ENCODE results near the gene ABLIM2. TPM values are rescaled to one million over a fixed set of nuclear protein-coding genes. Genes with fewer than 3 reads are reported as not detected.

Gene ABLIM2
- total and polyA plus RNA-seq, 2 of the 4 experiments (the other 2 are of a cell fraction): under 0.01 to 0.10 TPM

- peaks cover 43% of the 10 kb centered on the region for H4K20me1 ChIP-seq (ENCODE audit: insufficient read depth, low read length)
- intact Hi-C loops (cut with micrococcal nuclease): loop anchor here (1.0 to 5.0 kb wide), 5 partner anchors 22 to 134 kb away; no protein-coding TSS in a partner anchor
- H2BK5ac ChIP-seq (ENCODE audit: low read depth, low read length, poor library complexity, severe bottlenecking): peak overlapping the region; percentile 61
- BruUV-seq (replicated peaks): no TSS peak
- POLR2A ChIA-PET (ENCODE audit: unreplicated experiment): no interaction called here
- peak overlapping the region; percentile 50; the same call in 1 of the 2 replicates for H4K5ac ChIP-seq (ENCODE audit: low read depth, low read length)
- in situ Hi-C loops (cut with MboI; ENCODE audit: low sequenced_read_pairs): no loop called here
- peak; percentile 45 for DNase-seq
- H2AK5ac ChIP-seq (ENCODE audit: low read depth, low read length): peak overlapping the region; percentile 87
- 0% methylated on average over 39 of the region's 75 CpGs; no CpG with 5 or more reads in 1 of the 2 experiments for WGBS, 2 experiments (ENCODE audit: extremely low coverage in 2 of 2, insufficient read length in 1 of 2)
- peak overlapping the region; percentile 87 for H3K56ac ChIP-seq (ENCODE audit: extremely low read depth, insufficient read depth, low read length)
- peak; percentile 24 for ATAC-seq (ENCODE audit: low read depth)
- TF ChIP-seq POLR2A (IDR thresholded peaks at IDR 0.05; ENCODE audit: low read depth, low read length) (0 out of 2 replicates have a peak, but pooled peaks have one; percentile 42), CHD1 (IDR thresholded peaks at IDR 0.05; ENCODE audit: low read depth, low read length) (0 out of 2 replicates have a peak, but pooled peaks have one; percentile 48), BHLHE40 (IDR thresholded peaks at IDR 0.05; ENCODE audit: low read depth, low read length) (no peak)
- H3K9me3 ChIP-seq (ENCODE audit: control insufficient read depth, insufficient read depth, low read length): no peaks in the 10 kb centered on the region
- peaks cover 16% of the 10 kb centered on the region for H3K4me1 ChIP-seq (ENCODE audit: control insufficient read depth, insufficient read depth, low read length)
- H3K9me1 ChIP-seq (ENCODE audit: insufficient read depth, low read length): peaks cover 12% of the 10 kb centered on the region
- peak overlapping the region; percentile 37; the same call in 2 of the 3 replicates for H2BK15ac ChIP-seq (ENCODE audit: low read depth, low read length)
- H3K14ac ChIP-seq (replicated peaks; ENCODE audit: low read depth, low read length): peak overlapping the region; percentile 92
- H3K36me3 ChIP-seq (ENCODE audit: control insufficient read depth, insufficient read depth, low read length): peaks cover 3% of the 10 kb centered on the region
- CTCF ChIA-PET: interaction anchor here (0.6 to 1.7 kb wide), 8 partner anchors 10 to 62 kb away, joined by 3 to 6 read pairs (median 4); no protein-coding TSS in a partner anchor
- H2BK120ac ChIP-seq (ENCODE audit: low read depth, low read length): peak overlapping the region; percentile 48
- H3K23ac ChIP-seq (ENCODE audit: low read depth, low read length): peak overlapping the region; percentile 89
- H3K18ac ChIP-seq (ENCODE audit: low read depth, low read length): peak overlapping the region; percentile 83
- no peak overlapping the region for H2BK20ac ChIP-seq (ENCODE audit: low read depth, low read length)
- dilution Hi-C loops (cut with HindIII; ENCODE audit: low sequenced_read_pairs, unreplicated experiment): no loop called here
- H3K4me2 ChIP-seq (ENCODE audit: low read depth, low read length): peak overlapping the region; percentile 98
- H2AK9ac ChIP-seq (replicated peaks; ENCODE audit: low read depth, low read length, poor library complexity): peak overlapping the region; percentile 98
- H2AFZ ChIP-seq (replicated peaks; ENCODE audit: low read length, poor library complexity): peak overlapping the region; percentile 90
- H4K91ac ChIP-seq (ENCODE audit: insufficient read depth, low read depth, low read length): peak overlapping the region; percentile 70
- peak overlapping the region; percentile 98 for H3K9ac ChIP-seq (ENCODE audit: low read depth, low read length)
- H3K79me1 ChIP-seq (ENCODE audit: low read depth in 1 of 2, low read length in 2 of 2): peaks cover 0 to 29% of the 10 kb centered on the region in 2 experiments; a peak in 2 of 4 replicates
- H3K27ac ChIP-seq (ENCODE audit: insufficient read depth, low read length): peak overlapping the region; percentile 95
- peak overlapping the region; percentile 83 for H3K4ac ChIP-seq (ENCODE audit: low read depth, low read length)
- H3K27me3 ChIP-seq (ENCODE audit: control insufficient read depth, insufficient read depth, low read length): no peaks in the 10 kb centered on the region
- peak overlapping the region; percentile 66 to 68; a peak in 3 of 4 replicates for H4K8ac ChIP-seq (ENCODE audit: low read depth in 2 of 2, low read length in 2 of 2)
- peak overlapping the region; percentile 69 for H3K4me3 ChIP-seq (ENCODE audit: insufficient read depth, low read depth, low read length)
Measured at GRCh38 chr4:7938609-7939376, 219.8 kb downstream of the ABLIM2 start.
